ENCODE data around the gene MRPS24.

Gene MRPS24

GRCh38 chr7:43865277-43865676 lies 4.0 kb downstream of the MRPS24 start:
- H3K9me3 ChIP-seq (ENCODE audit: control insufficient read depth, insufficient read depth, low read length) = no peaks in the 10 kb centered on the region
- WGBS (ENCODE audit: insufficient coverage, insufficient read length) = no CpG with 5 or more reads among the region's 3 CpGs
- DNase-seq (ENCODE audit: low read depth, low spot score) = no peak
- H3K27me3 ChIP-seq (ENCODE audit: control insufficient read depth, insufficient read depth, low read length) = no peaks in the 10 kb centered on the region
- no peak overlapping the region for H3K4me3 ChIP-seq (ENCODE audit: low read length)
- peaks cover 3% of the 10 kb centered on the region; the same call in 1 of the 2 replicates for H3K36me3 ChIP-seq (ENCODE audit: control insufficient read depth, insufficient read depth, low read length)
- no peaks in the 10 kb centered on the region for H3K4me1 ChIP-seq (ENCODE audit: control insufficient read depth, insufficient read depth, low read length)
- H3K27ac ChIP-seq (ENCODE audit: low read length) = no peak overlapping the region

GRCh38 chr7:43864126-43864525 lies 5.2 kb downstream of the MRPS24 start:
- H3K9me3 ChIP-seq (ENCODE audit: control insufficient read depth, insufficient read depth, low read length) = no peaks in the 10 kb centered on the region
- no peaks in the 10 kb centered on the region for H3K27me3 ChIP-seq (ENCODE audit: control insufficient read depth, insufficient read depth, low read length)
- H3K4me3 ChIP-seq (ENCODE audit: low read length) = no peak overlapping the region
- no peak overlapping the region for H3K27ac ChIP-seq (ENCODE audit: low read length)
- peaks cover 3% of the 10 kb centered on the region; the same call in 1 of the 2 replicates for H3K36me3 ChIP-seq (ENCODE audit: control insufficient read depth, insufficient read depth, low read length)
- WGBS (ENCODE audit: insufficient coverage, insufficient read length) = no CpG with 5 or more reads among the region's 8 CpGs
- no peak for DNase-seq (ENCODE audit: low read depth, low spot score)
- no peaks in the 10 kb centered on the region for H3K4me1 ChIP-seq (ENCODE audit: control insufficient read depth, insufficient read depth, low read length)

GRCh38 chr7:43856996-43857395 lies 12.3 kb downstream of the MRPS24 start:
- Histone ChIP-seq H3K9me3 (ENCODE audit: control insufficient read depth, insufficient read depth, low read length) (no peaks in the 10 kb centered on the region), H3K27me3 (ENCODE audit: control insufficient read depth, insufficient read depth, low read length) (no peaks in the 10 kb centered on the region), H3K4me1 (ENCODE audit: control insufficient read depth, insufficient read depth, low read length) (no peaks in the 10 kb centered on the region), H3K27ac (ENCODE audit: low read length) (no peak overlapping the region), H3K4me3 (ENCODE audit: low read length) (no peak overlapping the region), H3K36me3 (ENCODE audit: control insufficient read depth, insufficient read depth, low read length) (no peaks in the 10 kb centered on the region)
- WGBS (ENCODE audit: insufficient coverage, insufficient read length) = no CpG with 5 or more reads among the region's 1 CpG
- no peak for DNase-seq (ENCODE audit: low read depth, low spot score)

DNA sequence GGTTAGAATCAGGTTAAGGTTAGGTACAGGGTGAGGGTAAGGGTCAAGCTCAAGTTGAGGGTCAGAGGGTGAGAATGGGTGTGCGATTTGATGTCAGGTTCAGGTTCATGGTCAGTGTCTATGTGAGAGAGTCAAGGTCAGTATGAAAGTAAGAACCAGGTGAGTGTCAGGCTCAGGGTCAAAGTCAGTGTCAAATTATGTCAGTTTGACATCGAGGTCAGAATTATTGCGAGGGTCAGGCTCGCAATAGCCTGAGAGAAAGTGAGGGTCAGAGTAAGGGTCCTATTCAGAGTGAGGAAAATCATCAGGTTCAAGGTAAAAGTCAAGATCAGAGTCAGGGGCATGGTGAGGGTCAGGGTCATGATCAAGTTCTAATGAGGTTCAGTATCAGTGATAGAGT lies 13.0 kb downstream of the MRPS24 start:
- H3K9me3 ChIP-seq (ENCODE audit: control insufficient read depth, insufficient read depth, low read length) = no peaks in the 10 kb centered on the region
- no peak overlapping the region for H3K4me3 ChIP-seq (ENCODE audit: low read length)
- no CpG with 5 or more reads among the region's 4 CpGs for WGBS (ENCODE audit: insufficient coverage, insufficient read length)
- H3K27me3 ChIP-seq (ENCODE audit: control insufficient read depth, insufficient read depth, low read length) = no peaks in the 10 kb centered on the region
- DNase-seq (ENCODE audit: low read depth, low spot score) = no peak
- no peaks in the 10 kb centered on the region for H3K36me3 ChIP-seq (ENCODE audit: control insufficient read depth, insufficient read depth, low read length)
- H3K4me1 ChIP-seq (ENCODE audit: control insufficient read depth, insufficient read depth, low read length) = no peaks in the 10 kb centered on the region
- no peak overlapping the region for H3K27ac ChIP-seq (ENCODE audit: low read length)

DNA sequence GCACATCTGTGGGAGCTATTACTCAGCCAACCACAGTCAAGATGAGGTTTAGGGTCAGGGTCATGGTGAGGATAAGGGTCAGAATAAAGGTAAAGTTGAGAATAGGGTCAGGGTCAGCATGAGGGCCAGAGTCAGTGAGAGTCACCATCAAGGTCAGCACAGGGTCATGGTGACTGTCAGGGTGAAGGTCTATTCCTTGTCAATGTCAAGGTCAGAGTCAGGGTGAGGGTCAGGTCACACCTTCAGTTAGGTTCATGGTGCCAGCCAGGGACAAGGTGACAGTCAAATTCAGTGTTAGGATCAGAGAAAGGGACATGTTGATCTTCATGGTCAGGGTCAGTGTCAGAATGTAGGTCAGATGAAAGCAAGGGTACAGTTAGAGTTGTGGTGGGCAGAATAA lies 14.1 kb downstream of the MRPS24 start:
- no peak overlapping the region for H3K27ac ChIP-seq (ENCODE audit: low read length)
- H3K4me3 ChIP-seq (ENCODE audit: low read length) = no peak overlapping the region
- no peaks in the 10 kb centered on the region for H3K4me1 ChIP-seq (ENCODE audit: control insufficient read depth, insufficient read depth, low read length)
- no peaks in the 10 kb centered on the region for H3K9me3 ChIP-seq (ENCODE audit: control insufficient read depth, insufficient read depth, low read length)
- no peaks in the 10 kb centered on the region for H3K36me3 ChIP-seq (ENCODE audit: control insufficient read depth, insufficient read depth, low read length)
- DNase-seq (ENCODE audit: low read depth, low spot score) = no peak
- no peaks in the 10 kb centered on the region for H3K27me3 ChIP-seq (ENCODE audit: control insufficient read depth, insufficient read depth, low read length)

DNA sequence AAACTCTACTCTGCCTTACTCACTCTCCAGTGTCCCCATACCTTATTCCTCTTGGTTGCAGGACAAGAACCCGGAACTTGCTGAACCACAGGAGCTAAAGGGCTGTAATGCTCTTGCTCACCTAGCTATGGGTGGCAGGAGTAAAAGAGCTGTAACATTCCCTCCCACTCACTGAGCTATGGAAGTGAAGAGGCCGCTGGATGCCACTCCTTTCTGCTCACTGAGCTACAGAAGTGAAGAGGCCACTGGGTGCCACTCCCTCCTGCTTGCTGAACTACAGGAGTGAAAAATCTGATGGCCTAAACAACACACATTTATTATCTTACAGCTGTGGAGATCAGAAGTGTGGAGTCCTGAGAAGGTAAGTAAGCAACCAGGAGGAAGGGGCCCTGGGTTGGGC lies 17.5 kb downstream of the MRPS24 start:
- WGBS (ENCODE audit: insufficient coverage, insufficient read length) = no CpG with 5 or more reads among the region's 2 CpGs
- DNase-seq (ENCODE audit: low read depth, low spot score) = no peak
- Histone ChIP-seq H3K4me1 (ENCODE audit: control insufficient read depth, insufficient read depth, low read length) (no peaks in the 10 kb centered on the region), H3K27ac (ENCODE audit: low read length) (no peak overlapping the region), H3K9me3 (ENCODE audit: control insufficient read depth, insufficient read depth, low read length) (no peaks in the 10 kb centered on the region), H3K27me3 (ENCODE audit: control insufficient read depth, insufficient read depth, low read length) (no peaks in the 10 kb centered on the region), H3K4me3 (ENCODE audit: low read length) (no peak overlapping the region), H3K36me3 (ENCODE audit: control insufficient read depth, insufficient read depth, low read length) (no peaks in the 10 kb centered on the region)

DNA sequence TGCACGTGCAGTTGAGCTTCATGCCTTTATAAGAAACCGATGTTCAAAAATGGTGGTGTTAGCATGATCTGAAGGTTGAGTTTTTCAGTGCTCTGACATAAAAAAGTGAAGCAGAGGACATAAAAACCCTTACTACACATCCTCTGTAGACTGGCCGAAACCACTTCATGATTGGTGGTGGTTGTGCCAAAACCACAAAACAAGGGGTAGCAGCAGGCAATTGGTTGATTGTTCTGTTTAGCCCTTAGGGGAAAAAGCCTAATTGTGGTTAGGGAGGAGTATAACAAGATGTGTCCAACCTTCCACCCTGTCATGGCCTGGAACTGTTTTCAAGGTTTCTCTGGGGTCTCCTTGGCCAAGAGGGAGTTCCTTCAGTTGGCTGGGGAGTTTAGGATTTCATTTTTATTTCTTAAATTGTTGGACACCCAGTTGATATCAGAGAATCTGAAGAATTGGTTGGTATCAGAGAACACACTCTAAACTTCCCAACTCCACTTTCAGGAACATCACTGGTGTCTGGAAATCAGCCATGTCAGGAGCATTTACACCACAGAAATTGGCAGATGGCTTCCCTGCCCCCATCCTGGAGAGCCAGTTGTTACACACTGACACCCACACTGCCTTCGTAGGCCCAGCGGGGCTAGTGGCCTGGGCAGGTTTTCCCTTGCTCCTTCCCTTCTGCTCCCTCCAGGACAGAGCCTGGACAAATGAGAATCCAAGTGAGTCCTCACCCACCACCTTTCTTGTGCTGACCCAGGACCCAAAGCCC lies 18.8 kb downstream of the MRPS24 start:
- Histone ChIP-seq H3K4me1 (ENCODE audit: control insufficient read depth, insufficient read depth, low read length) (no peaks in the 10 kb centered on the region), H3K27ac (ENCODE audit: low read length) (no peak overlapping the region), H3K9me3 (ENCODE audit: control insufficient read depth, insufficient read depth, low read length) (no peaks in the 10 kb centered on the region), H3K4me3 (ENCODE audit: low read length) (no peak overlapping the region), H3K36me3 (ENCODE audit: control insufficient read depth, insufficient read depth, low read length) (no peaks in the 10 kb centered on the region), H3K27me3 (ENCODE audit: control insufficient read depth, insufficient read depth, low read length) (no peaks in the 10 kb centered on the region)
- no CpG with 5 or more reads among the region's 5 CpGs for WGBS (ENCODE audit: insufficient coverage, insufficient read length)
- DNase-seq (ENCODE audit: low read depth, low spot score) = no peak

GRCh38 chr7:43849047-43849446 lies 20.3 kb downstream of the MRPS24 start:
- no peak overlapping the region for H3K4me3 ChIP-seq (ENCODE audit: low read length)
- no peaks in the 10 kb centered on the region for H3K27me3 ChIP-seq (ENCODE audit: control insufficient read depth, insufficient read depth, low read length)
- DNase-seq (ENCODE audit: low read depth, low spot score) = no peak
- H3K9me3 ChIP-seq (ENCODE audit: control insufficient read depth, insufficient read depth, low read length) = no peaks in the 10 kb centered on the region
- no peak overlapping the region for H3K27ac ChIP-seq (ENCODE audit: low read length)
- H3K4me1 ChIP-seq (ENCODE audit: control insufficient read depth, insufficient read depth, low read length) = no peaks in the 10 kb centered on the region
- no CpG with 5 or more reads among the region's 2 CpGs for WGBS (ENCODE audit: insufficient coverage, insufficient read length)
- H3K36me3 ChIP-seq (ENCODE audit: control insufficient read depth, insufficient read depth, low read length) = no peaks in the 10 kb centered on the region

- Histone ChIP-seq H3K36me3 (ENCODE audit: control insufficient read depth, insufficient read depth, low read length) (no peaks in the 10 kb centered on the region), H3K4me1 (ENCODE audit: control insufficient read depth, insufficient read depth, low read length) (no peaks in the 10 kb centered on the region), H3K9me3 (ENCODE audit: control insufficient read depth, insufficient read depth, low read length) (no peaks in the 10 kb centered on the region), H3K27ac (ENCODE audit: low read length) (no peak overlapping the region), H3K4me3 (ENCODE audit: low read length) (no peak overlapping the region), H3K27me3 (ENCODE audit: control insufficient read depth, insufficient read depth, low read length) (no peaks in the 10 kb centered on the region)
- no peak for DNase-seq (ENCODE audit: low read depth, low spot score)
- no CpG with 5 or more reads among the region's 4 CpGs for WGBS (ENCODE audit: insufficient coverage, insufficient read length)
These were observed 21.8 kb downstream of the MRPS24 start for GRCh38 chr7:43847496-43847895.

GRCh38 chr7:43844662-43845061 lies 24.7 kb downstream of the MRPS24 start:
- no peaks in the 10 kb centered on the region for H3K27me3 ChIP-seq (ENCODE audit: control insufficient read depth, insufficient read depth, low read length)
- H3K36me3 ChIP-seq (ENCODE audit: control insufficient read depth, insufficient read depth, low read length) = no peaks in the 10 kb centered on the region
- no CpG with 5 or more reads among the region's 2 CpGs for WGBS (ENCODE audit: insufficient coverage, insufficient read length)
- no peak for DNase-seq (ENCODE audit: low read depth, low spot score)
- H3K9me3 ChIP-seq (ENCODE audit: control insufficient read depth, insufficient read depth, low read length) = no peaks in the 10 kb centered on the region
- no peak overlapping the region for H3K4me3 ChIP-seq (ENCODE audit: low read length)
- no peak overlapping the region for H3K27ac ChIP-seq (ENCODE audit: low read length)
- no peaks in the 10 kb centered on the region for H3K4me1 ChIP-seq (ENCODE audit: control insufficient read depth, insufficient read depth, low read length)

- no peaks in the 10 kb centered on the region for H3K9me3 ChIP-seq (ENCODE audit: control insufficient read depth, insufficient read depth, low read length)
- no peaks in the 10 kb centered on the region for H3K36me3 ChIP-seq (ENCODE audit: control insufficient read depth, insufficient read depth, low read length)
- H3K27ac ChIP-seq (ENCODE audit: low read length) = no peak overlapping the region
- H3K4me1 ChIP-seq (ENCODE audit: control insufficient read depth, insufficient read depth, low read length) = no peaks in the 10 kb centered on the region
- H3K27me3 ChIP-seq (ENCODE audit: control insufficient read depth, insufficient read depth, low read length) = no peaks in the 10 kb centered on the region
- no CpG with 5 or more reads among the region's 2 CpGs for WGBS (ENCODE audit: insufficient coverage, insufficient read length)
- no peak overlapping the region for H3K4me3 ChIP-seq (ENCODE audit: low read length)
- no peak for DNase-seq (ENCODE audit: low read depth, low spot score)
These were observed 25.1 kb downstream of the MRPS24 start for GRCh38 chr7:43844257-43844656.

All from iPS DF 6.9 (cell line).